Motor neuron (in vitro differentiated cells): Measurements from ENCODE around the gene DVL3. TPM values are rescaled to one million over a fixed set of nuclear protein-coding genes. Genes with fewer than 3 reads are reported as not detected.
"Not testable (repeated sequence)": the region's sequence is repeated elsewhere in the genome, so short reads cannot be mapped to it uniquely, and the experiment has no call there.

Source experiments
- ATAC-seq, 8 experiments: fragments of 200-7000 bp; cut with Tn5 transposase; replicated peaks in 6 of 8; 2 replicates each; pipeline ENCODE4 v1.8.0; 2021; ENCODE audit warnings: mild to moderate bottlenecking in 8 of 8, moderate library complexity in 8 of 8
- H3K27ac ChIP-seq, 2 donors: fragments of 250-450 bp; sonication (Bioruptor Pico); 2 replicates each; pipeline ENCODE4 v1.9.0; 2021; ENCODE audit warnings: antibody characterized with exemption in 2 of 2, mild to moderate bottlenecking in 2 of 2, moderate library complexity in 1 of 2
- H3K4me1 ChIP-seq, 2 donors: fragments of 250-450 bp; sonication (Bioruptor Pico); replicated peaks in 1 of 2; 2 replicates each; pipeline ENCODE4 v1.6.1; 2021; ENCODE audit warnings: antibody characterized with exemption in 2 of 2, mild to moderate bottlenecking in 2 of 2, moderate library complexity in 1 of 2
- H3K4me3 ChIP-seq, 5 donors: fragments of 250-450 bp; sonication (Bioruptor Pico); 2 replicates each; pipeline ENCODE4 v1.9.0; 2021; ENCODE audit warnings: antibody characterized with exemption in 5 of 5, mild to moderate bottlenecking in 5 of 5, moderate library complexity in 4 of 5
- WGBS, 10 experiments: fragments of 450-650 bp; shearing (Covaris generic); methylation state at CpG; one replicate each; pipeline ENCODE4 v1.0.0; 2022; 5-methylcytosine and 5-hydroxymethylcytosine counted together
- in situ Hi-C, 9 experiments: fragments of 400-800 bp; cut with MboI; loops; one replicate each; pipeline ENCODE4 v1.15.0; 2021; ENCODE audit warnings: low sequenced_read_pairs in 9 of 9, low pct_unique_long_range_greater_than_20kb in 2 of 9; ENCODE audit not compliant: unreplicated experiment in 9 of 9
- total RNA-seq, 8 experiments: library from RNA; unstranded; fragments of 300-600 nt; gene quantifications; 2 replicates each; pipeline versions ENCODE4 v1.2.3 to v1.2.4, GENCODE V29; 2022

DVL3 gene
- total RNA-seq, result 10 to 100 TPM; 23.1 to 64.8 (median 34.6) TPM

DNA sequence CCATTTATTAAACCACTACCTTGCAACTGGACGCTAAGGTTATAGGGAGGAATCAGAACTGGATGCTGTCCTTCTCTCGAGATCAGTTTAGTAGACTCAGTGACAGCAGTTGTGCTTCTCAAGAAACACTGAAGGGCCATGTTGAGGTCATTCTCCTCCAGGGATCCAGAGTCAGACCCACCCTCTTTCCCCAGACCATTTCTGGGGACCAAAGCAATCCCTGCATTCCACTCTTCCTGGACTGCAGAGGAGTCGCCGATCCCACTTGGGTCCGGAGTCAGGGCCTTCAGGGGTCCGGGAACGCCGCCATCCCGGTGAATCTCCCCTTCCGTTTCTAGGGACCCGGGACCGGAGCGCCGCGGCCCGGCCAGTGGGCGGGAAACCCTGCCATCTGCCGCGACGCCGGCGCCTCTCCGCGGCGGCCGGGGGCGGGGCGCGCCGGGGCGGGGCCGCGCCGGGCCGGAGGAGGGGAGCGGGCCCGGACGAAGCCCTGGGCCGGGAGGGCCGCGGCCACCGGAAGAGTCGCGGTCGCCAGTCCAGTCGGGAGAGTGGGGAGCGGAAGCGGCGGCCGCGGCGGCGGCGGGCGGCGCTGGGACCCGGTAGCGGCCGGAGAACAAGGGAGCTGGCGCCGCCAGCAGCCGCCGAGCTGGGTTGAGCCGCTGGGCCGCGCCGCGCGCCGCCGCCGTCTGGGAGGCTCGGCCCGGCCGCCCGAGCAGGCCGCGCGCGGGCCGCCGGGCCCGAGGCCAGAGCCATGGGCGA is at the start of gene DVL3:
DVL3 (plus strand) TSS at position 493 of the 759 bp plus-strand sequence; CDS start at position 752, 259 bp downstream.
- peaks cover 15 to 19% of the 10 kb centered on the region in 2 donors for H3K4me1 ChIP-seq
- peak; percentile 71 to 85 (median 80) for ATAC-seq
- in situ Hi-C loops, result no loop called here
- H3K27ac ChIP-seq, result peak within 1 kb of the TSS; percentile 89 to 92
- H3K4me3 ChIP-seq, result peak within 1 kb of the TSS; percentile 61 to 85 (median 74)
- WGBS, 10 experiments, result 0 to 8% (median 0%) methylated on average over 1 to 3 of the region's 84 CpGs; no CpG with 5 or more reads in 5 of the 10 experiments

DNA sequence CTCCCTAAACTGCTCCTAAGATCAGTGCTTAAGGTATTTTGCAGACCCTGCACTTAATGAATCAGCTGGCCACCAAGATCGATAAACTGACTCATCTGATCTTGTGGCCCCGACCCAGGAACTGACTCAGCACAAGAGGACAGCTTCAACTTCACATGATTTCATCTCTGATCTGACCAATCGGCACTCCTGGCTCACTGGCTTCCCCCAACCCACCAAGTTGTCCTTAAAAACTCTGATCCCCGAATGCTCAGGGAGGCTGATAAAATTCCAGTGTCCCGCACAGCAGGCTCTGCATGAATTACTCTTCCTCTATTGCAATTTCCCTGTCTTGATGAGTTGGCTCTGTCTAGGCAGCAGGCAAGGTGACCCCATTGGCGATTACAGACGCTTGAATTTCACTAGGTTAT is 44.9 kb upstream of the DVL3 start:
- in situ Hi-C loops, result loop anchor here in 1 of 9 experiments (25.0 kb wide), 1 partner anchor 198 kb away; no protein-coding TSS in a partner anchor
- no peaks in the 10 kb centered on the region for H3K4me1 ChIP-seq
- ATAC-seq, result peak in 3 of 8 experiments; percentile 27 to 36 (median 36)
- H3K4me3 ChIP-seq, result no peak overlapping the region
- no peak overlapping the region for H3K27ac ChIP-seq
- WGBS, 10 experiments, result 38 to 92% (median 55%) methylated on average over 2 to 7 of the region's 7 CpGs; no CpG with 5 or more reads in 1 of the 10 experiments

GRCh38 chr3:184116017-184116416 is 39.2 kb upstream of the DVL3 start:
- Histone ChIP-seq H3K4me1 (no peaks in the 10 kb centered on the region), H3K27ac (no peak overlapping the region), H3K4me3 (no peak overlapping the region)
- WGBS, 10 experiments, result 33 to 79% (median 64%) methylated on average over 1 to 4 of the region's 4 CpGs
- ATAC-seq, result no peak
- in situ Hi-C loops, result loop anchor here in 1 of 9 experiments (25.0 kb wide), 1 partner anchor 204 kb away; no protein-coding TSS in a partner anchor

DNA sequence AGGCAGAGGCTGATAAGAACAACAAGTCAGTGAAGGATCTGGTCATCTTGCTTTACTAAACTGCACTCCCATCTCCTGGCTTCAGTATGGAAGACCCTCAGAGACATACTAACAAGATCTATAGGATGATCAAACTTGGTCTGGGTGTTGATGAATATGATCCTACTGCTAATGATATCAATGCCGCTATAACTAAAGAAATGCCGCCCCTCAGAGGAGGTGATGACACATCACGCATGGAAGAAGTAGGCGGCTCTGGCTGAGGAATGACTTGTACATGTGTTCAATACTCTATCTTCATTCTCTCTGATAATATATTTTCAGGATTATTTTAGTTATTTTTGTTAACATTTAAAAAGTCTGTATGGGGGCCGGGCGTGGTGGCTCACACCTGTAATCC is 37.5 kb upstream of the DVL3 start:
- whole genome bisulfite sequencing, 10 experiments, result 48 to 93% (median 93%) methylated on average over 2 to 5 of the region's 6 CpGs; no CpG with 5 or more reads in 5 of the 10 experiments
- in situ Hi-C loops, result loop anchor here in 1 of 9 experiments (25.0 kb wide), 1 partner anchor 205 kb away; no protein-coding TSS in a partner anchor
- peak in 1 of 8 experiments; percentile 39 for ATAC-seq
- Histone ChIP-seq H3K4me1 (no peaks in the 10 kb centered on the region), H3K4me3 (no peak overlapping the region), H3K27ac (no peak overlapping the region)

- 72 to 100% (median 97%) methylated on average over 1 to 8 of the region's 8 CpGs; no CpG with 5 or more reads in 2 of the 10 experiments for WGBS, 10 experiments
- not testable (repeated sequence) for H3K4me1 ChIP-seq, ATAC-seq, H3K4me3 ChIP-seq, H3K27ac ChIP-seq
- in situ Hi-C loops, result loop anchor here in 2 of 9 experiments (10.0 to 25.0 kb wide), 2 partner anchors 209 to 226 kb away; no protein-coding TSS in a partner anchor
These were observed 34.1 kb upstream of the DVL3 start for GRCh38 chr3:184121031-184121430.

DNA sequence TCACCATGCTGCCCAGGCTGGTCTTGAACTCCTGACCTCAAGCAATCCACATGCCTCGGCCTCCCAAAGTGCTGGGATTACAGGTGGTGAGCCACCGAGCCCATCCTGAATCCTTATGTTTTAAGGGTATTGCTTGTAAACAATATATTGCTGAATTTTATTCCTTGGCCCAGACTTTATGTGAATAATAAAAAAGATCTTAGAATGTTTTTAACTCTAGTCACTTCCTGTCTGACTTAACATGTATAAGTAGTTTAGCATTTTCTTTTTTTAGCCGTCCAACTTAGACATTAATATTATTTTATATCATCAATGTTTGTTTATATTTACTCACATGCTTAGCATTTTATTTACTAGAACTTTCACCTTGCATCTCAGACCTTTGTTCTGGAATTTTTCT is 29.2 kb upstream of the DVL3 start:
- H3K4me3 ChIP-seq, result no peak overlapping the region
- no peak overlapping the region for H3K27ac ChIP-seq
- 35 to 100% (median 71%) methylated on average over 1 to 3 of the region's 3 CpGs; no CpG with 5 or more reads in 2 of the 10 experiments for WGBS, 10 experiments
- H3K4me1 ChIP-seq, result no peaks in the 10 kb centered on the region
- no peak for ATAC-seq
- in situ Hi-C loops, result loop anchor here in 1 of 9 experiments (10.0 kb wide), 1 partner anchor 231 kb away; no protein-coding TSS in a partner anchor

- WGBS, 10 experiments, result 0 to 45% (median 24%) methylated on average over 2 of the region's 2 CpGs; no CpG with 5 or more reads in 4 of the 10 experiments
- H3K4me1 ChIP-seq, result peaks cover 0 to 3% of the 10 kb centered on the region in 2 donors
- ATAC-seq, result peak in 7 of 8 experiments; percentile 53 to 85 (median 60)
- in situ Hi-C loops, result loop anchor here in 1 of 9 experiments (10.0 kb wide), 1 partner anchor 234 kb away; no protein-coding TSS in a partner anchor
- no peak overlapping the region for H3K27ac ChIP-seq
- no peak overlapping the region for H3K4me3 ChIP-seq
These were observed 26.2 kb upstream of the DVL3 start for GRCh38 chr3:184129012-184129411.

- ATAC-seq, result no peak
- 53 to 100% (median 95%) methylated on average over 3 to 4 of the region's 4 CpGs for WGBS, 10 experiments
- in situ Hi-C loops, result no loop called here
These were observed 22.2 kb upstream of the DVL3 start for GRCh38 chr3:184132945-184133344.

DNA sequence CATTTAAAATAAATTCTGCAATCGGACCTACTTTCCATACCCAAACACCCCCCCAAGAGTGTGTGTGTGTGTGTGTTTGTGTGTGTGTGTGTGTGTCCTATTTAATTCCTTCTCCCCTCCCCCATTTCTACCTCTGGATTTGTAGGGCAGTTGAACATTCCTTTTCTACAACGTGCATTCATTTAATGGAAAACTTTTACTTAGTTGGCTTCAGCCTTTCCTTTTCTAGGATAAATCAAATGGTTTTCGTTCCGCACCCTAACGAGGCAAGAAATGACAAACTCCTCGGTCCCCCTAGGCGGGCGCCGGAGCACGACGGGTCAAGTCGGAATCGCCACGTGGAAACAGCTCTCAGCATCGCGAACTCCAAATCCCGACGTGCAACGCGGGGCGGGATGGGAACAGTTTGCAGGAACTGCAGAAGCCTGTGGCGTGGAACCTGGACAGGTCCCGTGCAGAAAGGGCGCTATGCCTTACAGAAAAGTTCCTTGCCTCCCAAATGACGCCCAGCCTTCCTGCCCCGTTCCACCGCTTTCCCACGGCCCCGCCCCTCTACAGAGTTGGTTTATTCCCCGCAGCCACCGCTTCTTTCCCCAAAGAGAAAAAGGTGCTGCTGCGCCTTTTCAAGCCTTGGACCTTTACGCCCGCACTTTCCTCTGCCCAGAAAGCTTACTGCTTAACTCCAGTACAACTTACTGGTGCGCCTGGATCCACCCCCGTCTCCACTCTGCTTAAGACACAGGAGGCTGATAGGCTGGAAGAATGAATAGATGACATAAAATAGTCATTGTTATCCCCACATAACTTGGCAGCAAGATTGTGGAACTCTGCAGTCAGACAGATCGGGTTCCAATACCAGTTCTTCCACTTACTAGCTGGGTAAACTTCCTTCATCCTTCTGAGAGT is 21.1 kb upstream of the DVL3 start:
- Histone ChIP-seq H3K4me1 (peaks cover 8 to 9% of the 10 kb centered on the region in 2 donors), H3K27ac (peak overlapping the region; percentile 84), H3K4me3 (peak overlapping the region; percentile 71 to 97 (median 92))
- in situ Hi-C loops, result no loop called here
- ATAC-seq, result peak; percentile 67 to 78 (median 72)
- 0 to 57% (median 0%) methylated on average over 1 to 13 of the region's 37 CpGs; no CpG with 5 or more reads in 1 of the 10 experiments for WGBS, 10 experiments

More at GRCh38 chr3:184132945-184133344, 22.2 kb upstream of the DVL3 start:
- H3K4me1 ChIP-seq, result peaks cover 8 to 9% of the 10 kb centered on the region in 2 donors
- no peak overlapping the region for H3K4me3 ChIP-seq
- no peak overlapping the region for H3K27ac ChIP-seq

GRCh38 chr3:184134746-184135148 is 20.4 kb upstream of the DVL3 start:
- in situ Hi-C loops, result no loop called here
- Histone ChIP-seq H3K4me3 (peak overlapping the region; percentile 71 to 97 (median 92)), H3K27ac (peak overlapping the region; percentile 84), H3K4me1 (peaks cover 8 to 9% of the 10 kb centered on the region in 2 donors)
- peak; percentile 9 to 51 (median 34) for ATAC-seq
- 0 to 1% (median 0%) methylated on average over 3 to 16 of the region's 21 CpGs; no CpG with 5 or more reads in 3 of the 10 experiments for WGBS, 10 experiments

- 0 to 8% (median 1%) methylated on average over 2 to 18 of the region's 56 CpGs; no CpG with 5 or more reads in 2 of the 10 experiments for WGBS, 10 experiments
- peak within 1 kb of the TSS; percentile 71 to 97 (median 92) for H3K4me3 ChIP-seq
- ATAC-seq, result peak; percentile 74 to 89 (median 84)
- in situ Hi-C loops, result no loop called here
- peaks cover 8 to 9% of the 10 kb centered on the region in 2 donors for H3K4me1 ChIP-seq
- peak within 1 kb of the TSS; percentile 84 for H3K27ac ChIP-seq
These were observed 19.8 kb upstream of the DVL3 start, which contains the start of gene EIF2B5 for GRCh38 chr3:184135149-184135910. Gene EIF2B5 (plus strand): TSS chr3:184135358. CDS start chr3:184135386, 28 bp downstream.

GRCh38 chr3:184135911-184136260 is 19.3 kb upstream of the DVL3 start:
- 0 to 10% (median 2%) methylated on average over 2 to 8 of the region's 9 CpGs; no CpG with 5 or more reads in 1 of the 10 experiments for WGBS, 10 experiments
- in situ Hi-C loops, result no loop called here
- H3K27ac ChIP-seq, result peak overlapping the region; percentile 84

More at GRCh38 chr3:184135911-184136260, 19.3 kb upstream of the DVL3 start:
- Histone ChIP-seq H3K4me1 (peaks cover 8 to 9% of the 10 kb centered on the region in 2 donors), H3K4me3 (peak overlapping the region; percentile 71 to 97 (median 92))
- ATAC-seq, result no peak
